H1 (cell line): ENCODE results near the gene FARS2. TPM values are rescaled to one million over a fixed set of nuclear protein-coding genes. Genes with fewer than 3 reads are reported as not detected.

ENCODE experiments used
- CTCF ChIP-seq, 3 experiments: IDR thresholded peaks; 1 replicate in 2 of 3; 2 replicates in 1 of 3; pipeline versions ENCODE4 v1.5.1 to v1.6.1; 2011; ENCODE audit warnings: low read length in 3 of 3, mild to moderate bottlenecking in 3 of 3, inconsistent platforms in 2 of 3, low read depth in 1 of 3, moderate library complexity in 1 of 3; ENCODE audit not compliant: insufficient read depth in 1 of 3; ENCODE audit errors: control extremely low read depth in 1 of 3
- TAF7 ChIP-seq: optimal IDR thresholded peaks from 2 replicates; pipeline ENCODE3; 2011; ENCODE audit warnings: low read depth, mild to moderate bottlenecking, inconsistent platforms, low read length, moderate library complexity, borderline replicate concordance
- polyA plus RNA-seq, 7 experiments: library from polyadenylated mRNA; depleted of rRNA in 3 of 7; stranded (reverse) in 5 of 7; unstranded in 2 of 7; fragments of >200 nt in 5 of 7; fragments of 200-250 nt in 2 of 7; gene quantifications; 1 replicate in 5 of 7; 2 replicates in 1 of 7; 4 replicates in 1 of 7; pipeline versions ENCODE4 v1.2.1 to v1.2.3, GENCODE V29; 2011 to 2013; ENCODE audit warnings: missing spikeins in 2 of 7, mixed read lengths in 2 of 7
- total RNA-seq: library from RNA; stranded (reverse); fragmentation: NEBNext Ultra II Directional; extraction: Animal tissue kit (Norgen Biotek cat#: 25700); gene quantifications from 2 replicates; pipeline ENCODE4 v1.2.1, GENCODE V29; 2021

The FARS2 gene
- total and polyA plus RNA-seq, 2 of the 8 experiments (the other 6 are each of a cell fraction or from before 2014, with no cell fraction given), result 11.7 to 14.4 TPM

- TF ChIP-seq CTCF (IDR thresholded peaks at IDR 0.05; ENCODE audit: control extremely low read depth in 1 of 3, insufficient read depth in 1 of 3, low read depth in 1 of 3, low read length in 3 of 3) (no peak), TAF7 (no peak)
These were observed 328.9 kb downstream of the FARS2 start (continued) for GRCh38 chr6:5590187-5590586.
